Lung (tissue), 12 donors: ENCODE results near the gene SLC25A14. TPM values are rescaled to one million over a fixed set of nuclear protein-coding genes. Genes with fewer than 3 reads are reported as not detected.

ENCODE experiments used
- ATAC-seq: fragments of 200-7000 bp; cut with Tn5 transposase; one replicate; pipeline ENCODE4 v1.9.1; 2020; ENCODE audit warnings: moderate number of reproducible peaks; ENCODE audit not compliant: insufficient read depth, low FRiP score
- DNase-seq, 3 donors: peaks; one replicate each; pipeline ENCODE4 v3.0.0-alpha.2; 2013 to 2017
- H3K27ac ChIP-seq, 2 donors: one replicate each; pipeline ENCODE4 v1.5.1; 2013; ENCODE audit warnings: mild to moderate bottlenecking in 2 of 2, moderate library complexity in 2 of 2, control low read depth in 1 of 2, inconsistent platforms in 1 of 2, low read depth in 1 of 2, low read length in 1 of 2
- H3K27me3 ChIP-seq, 3 donors: one replicate each; pipeline ENCODE4 v1.5.1; 2013; ENCODE audit warnings: low read length in 2 of 3; ENCODE audit not compliant: control insufficient read depth in 3 of 3, insufficient read depth in 3 of 3
- H3K36me3 ChIP-seq, 4 donors: one replicate each; pipeline ENCODE4 v1.5.1; 2013; ENCODE audit warnings: low read length in 4 of 4, mild to moderate bottlenecking in 1 of 4, moderate library complexity in 1 of 4; ENCODE audit not compliant: control insufficient read depth in 4 of 4, insufficient read depth in 4 of 4
- H3K4me1 ChIP-seq, 5 donors: one replicate each; pipeline ENCODE4 v1.5.1; 2013; ENCODE audit warnings: low read length in 5 of 5, mild to moderate bottlenecking in 2 of 5, moderate library complexity in 1 of 5; ENCODE audit not compliant: control insufficient read depth in 5 of 5, insufficient read depth in 5 of 5
- H3K4me3 ChIP-seq: one replicate; pipeline ENCODE4 v1.5.1; 2013; ENCODE audit warnings: mild to moderate bottlenecking, control low read depth, moderate library complexity
- H3K9ac ChIP-seq, 2 donors: one replicate each; pipeline ENCODE4 v1.5.1; 2013; ENCODE audit warnings: low read length in 2 of 2, control low read depth in 1 of 2; ENCODE audit not compliant: insufficient read depth in 1 of 2
- H3K9me3 ChIP-seq, 4 donors: one replicate each; pipeline ENCODE4 v1.5.1; 2013; ENCODE audit warnings: low read length in 3 of 4, mild to moderate bottlenecking in 1 of 4, moderate library complexity in 1 of 4; ENCODE audit not compliant: control insufficient read depth in 4 of 4, insufficient read depth in 3 of 4
- CTCF ChIP-seq: IDR thresholded peaks from 2 replicates; pipeline ENCODE4 v1.5.1; 2012; ENCODE audit warnings: mild to moderate bottlenecking; ENCODE audit errors: control extremely low read depth, extremely low read depth
- WGBS, 2 donors: extraction: QIAGEN DNeasy Blood & Tissue Kit; methylation state at CpG; one replicate each; pipeline ENCODE4 v1.1.7; 2013; 5-methylcytosine and 5-hydroxymethylcytosine counted together
- polyA plus RNA-seq, 2 donors: library from polyadenylated mRNA; stranded (reverse); fragments of 200-250 nt; gene quantifications; one replicate each; pipeline ENCODE4 v1.2.1, GENCODE V29; 2013
- total RNA-seq, 2 donors: library from RNA; depleted of rRNA in 1 of 2; stranded (reverse); fragments of >200 nt in 1 of 2; gene quantifications; one replicate each; pipeline ENCODE4 v1.2.1, GENCODE V29; 2014 to 2021
- donor health status: control.
- donor health status: control.
- donor health status: Bipolar disorder and iron deficiency.
- donor health status: healthy.
- donor health status: DM: yes; HTN: yes; CAD: no.

SLC25A14 gene
- total and polyA plus RNA-seq, 4 donors = 8.7 to 25.5 (median 14.9) TPM

GRCh38 chrX:130414800-130415199 is 75.1 kb downstream of the SLC25A14 start:
- no peak for TF ChIP-seq CTCF
- WGBS, 2 donors = 92 to 96% methylated on average over 5 of the region's 5 CpGs
- peaks cover 0 to 11% (median 8%) of the 10 kb centered on the region in 4 donors for H3K36me3 ChIP-seq
- H3K27ac ChIP-seq = no peak overlapping the region
- no peak overlapping the region for H3K4me3 ChIP-seq
- DNase-seq = no peak
- no peaks in the 10 kb centered on the region for H3K9me3 ChIP-seq
- H3K4me1 ChIP-seq = no peaks in the 10 kb centered on the region
- H3K27me3 ChIP-seq = no peaks in the 10 kb centered on the region
- ATAC-seq = no peak
- no peak overlapping the region for H3K9ac ChIP-seq

GRCh38 chrX:130415201-130415600 is 75.5 kb downstream of the SLC25A14 start:
- no peak for ATAC-seq

GRCh38 chrX:130416785-130417184 is 77.1 kb downstream of the SLC25A14 start:
- Histone ChIP-seq H3K9me3 (no peaks in the 10 kb centered on the region), H3K4me1 (no peaks in the 10 kb centered on the region), H3K27ac (no peak overlapping the region), H3K27me3 (no peaks in the 10 kb centered on the region), H3K4me3 (no peak overlapping the region), H3K9ac (no peak overlapping the region), H3K36me3 (peaks cover 0 to 3% (median under 1%) of the 10 kb centered on the region in 4 donors)
- 58 to 69% methylated on average over 4 of the region's 4 CpGs for WGBS, 2 donors
- DNase-seq (no peak), ATAC-seq (no peak)
- TF ChIP-seq CTCF = no peak

More at GRCh38 chrX:130415201-130415600, 75.5 kb downstream of the SLC25A14 start:
- no peaks in the 10 kb centered on the region for H3K27me3 ChIP-seq
- WGBS, 2 donors = 82 to 85% methylated on average over 7 of the region's 7 CpGs
- TF ChIP-seq CTCF = no peak
- no peak for DNase-seq
- no peak overlapping the region for H3K4me3 ChIP-seq
- no peaks in the 10 kb centered on the region for H3K4me1 ChIP-seq
- H3K9me3 ChIP-seq = no peaks in the 10 kb centered on the region
- H3K27ac ChIP-seq = no peak overlapping the region
- no peak overlapping the region for H3K9ac ChIP-seq
- H3K36me3 ChIP-seq = peaks cover 0 to 8% (median 6%) of the 10 kb centered on the region in 4 donors

- peaks cover 0 to 3% (median 0%) of the 10 kb centered on the region in 4 donors for H3K36me3 ChIP-seq
- H3K9me3 ChIP-seq = no peaks in the 10 kb centered on the region
- no peaks in the 10 kb centered on the region for H3K27me3 ChIP-seq
- H3K27ac ChIP-seq = no peak overlapping the region
- no peak for DNase-seq
- no peak overlapping the region for H3K4me3 ChIP-seq
- ATAC-seq = no peak
- TF ChIP-seq CTCF = no peak
- 62 to 90% methylated on average over 2 of the region's 2 CpGs for WGBS, 2 donors
- H3K4me1 ChIP-seq = no peaks in the 10 kb centered on the region
- H3K9ac ChIP-seq = no peak overlapping the region
Measured at GRCh38 chrX:130418066-130418465, 78.3 kb downstream of the SLC25A14 start.
